ENCODE results near the gene SMIM12.
A peak's percentile ranks its signal among the peaks of the same experiment; 100 is the strongest.

Gene SMIM12

GRCh38 chr1:34871443-34872132, 12.0 kb upstream of the SMIM12 start:
- no peak for DNase-seq

- DNase-seq, result no peak
Measured at GRCh38 chr1:34870395-34870794, 10.8 kb upstream of the SMIM12 start.

GRCh38 chr1:34869760-34870159, 10.2 kb upstream of the SMIM12 start:
- DNase-seq, result no peak

- no peak for DNase-seq
Measured at GRCh38 chr1:34868230-34869049, 8.9 kb upstream of the SMIM12 start.

- DNase-seq, result peak; percentile 46
Measured at GRCh38 chr1:34867415-34867814, 7.9 kb upstream of the SMIM12 start.

GRCh38 chr1:34866762-34867109, 7.2 kb upstream of the SMIM12 start:
- no peak for DNase-seq

GRCh38 chr1:34865981-34866761, 6.6 kb upstream of the SMIM12 start:
- peak; percentile 60 for DNase-seq

GRCh38 chr1:34865573-34865972, 6.0 kb upstream of the SMIM12 start:
- DNase-seq, result no peak

GRCh38 chr1:34864759-34865158, 5.2 kb upstream of the SMIM12 start:
- no peak for DNase-seq

- no peak for DNase-seq
Measured at GRCh38 chr1:34863501-34863900, 4.0 kb upstream of the SMIM12 start.

GRCh38 chr1:34858901-34859445, 576 bp downstream of the SMIM12 start:
- DNase-seq, result no peak

GRCh38 chr1:34856697-34857096, 2.9 kb downstream of the SMIM12 start:
- DNase-seq, result no peak

GRCh38 chr1:34852677-34853217, 6.8 kb downstream of the SMIM12 start:
- DNase-seq, result peak; percentile 94

- no peak for DNase-seq
Measured at GRCh38 chr1:34851431-34852105, 8.0 kb downstream of the SMIM12 start.

GRCh38 chr1:34850382-34850781, 9.2 kb downstream of the SMIM12 start:
- DNase-seq, result no peak

GRCh38 chr1:34847094-34847493, 12.5 kb downstream of the SMIM12 start:
- no peak for DNase-seq

- no peak for DNase-seq
Measured at GRCh38 chr1:34846265-34846664, 13.3 kb downstream of the SMIM12 start.

GRCh38 chr1:34845131-34845901, 14.2 kb downstream of the SMIM12 start:
- DNase-seq, result no peak

- DNase-seq, result no peak
Measured at GRCh38 chr1:34844252-34844634, 15.3 kb downstream of the SMIM12 start.

- DNase-seq, result no peak
Measured at GRCh38 chr1:34843392-34844251, 15.9 kb downstream of the SMIM12 start.

GRCh38 chr1:34842952-34843371, 16.6 kb downstream of the SMIM12 start:
- no peak for DNase-seq
